BJ (cell line): ENCODE measurements around the gene ITGB2. TPM values are rescaled to one million over a fixed set of nuclear protein-coding genes. Genes with fewer than 3 reads are reported as not detected.

Experiments
- CTCF ChIA-PET: fragments of 350-600 bp; formaldehyde crosslinking; extraction: SDS; loops from one replicate; lab custom pipeline; 2021; ENCODE audit warnings: antibody characterized with exemption, inconsistent platforms; lab: Yijun Ruan, JAX
- POLR2A ChIA-PET: fragments of 300-600 bp; sonication (Branson Sonifier 250); formaldehyde crosslinking; extraction: SDS; loops from one replicate; lab custom pipeline; 2021; ENCODE audit warnings: antibody characterized with exemption; lab: Charles Lee
- DNase-seq: peaks from one replicate; pipeline ENCODE4 v3.0.0-alpha.2; 2011; ENCODE audit warnings: low read depth
- H3K27me3 ChIP-seq: 2 replicates; pipeline ENCODE4 v1.6.0; 2011; ENCODE audit warnings: low read length; ENCODE audit not compliant: control insufficient read depth, insufficient read depth
- H3K36me3 ChIP-seq: 2 replicates; pipeline ENCODE4 v1.5.1; 2011; ENCODE audit warnings: low read length; ENCODE audit not compliant: control insufficient read depth, insufficient read depth
- H3K4me3 ChIP-seq: 2 replicates; pipeline ENCODE4 v1.5.1; 2011; ENCODE audit warnings: low read depth, mild to moderate bottlenecking, control low read depth, low read length
- polyA plus RNA-seq: library from polyadenylated mRNA; depleted of rRNA; stranded (reverse); fragments of >200 nt; gene quantifications from 2 replicates; pipeline ENCODE4 v1.2.3, GENCODE V29; 2011
- TF ChIP-seq, protein P1 (sequence below): IDR thresholded peaks from 2 replicates; pipeline ENCODE4 v1.5.1; 2011; ENCODE audit warnings: low read depth, mild to moderate bottlenecking, control low read depth, inconsistent platforms, low read length, moderate library complexity; ENCODE audit not compliant: insufficient read depth

Gene ITGB2
- polyA plus RNA-seq, 1 experiment: not detected

DNA sequence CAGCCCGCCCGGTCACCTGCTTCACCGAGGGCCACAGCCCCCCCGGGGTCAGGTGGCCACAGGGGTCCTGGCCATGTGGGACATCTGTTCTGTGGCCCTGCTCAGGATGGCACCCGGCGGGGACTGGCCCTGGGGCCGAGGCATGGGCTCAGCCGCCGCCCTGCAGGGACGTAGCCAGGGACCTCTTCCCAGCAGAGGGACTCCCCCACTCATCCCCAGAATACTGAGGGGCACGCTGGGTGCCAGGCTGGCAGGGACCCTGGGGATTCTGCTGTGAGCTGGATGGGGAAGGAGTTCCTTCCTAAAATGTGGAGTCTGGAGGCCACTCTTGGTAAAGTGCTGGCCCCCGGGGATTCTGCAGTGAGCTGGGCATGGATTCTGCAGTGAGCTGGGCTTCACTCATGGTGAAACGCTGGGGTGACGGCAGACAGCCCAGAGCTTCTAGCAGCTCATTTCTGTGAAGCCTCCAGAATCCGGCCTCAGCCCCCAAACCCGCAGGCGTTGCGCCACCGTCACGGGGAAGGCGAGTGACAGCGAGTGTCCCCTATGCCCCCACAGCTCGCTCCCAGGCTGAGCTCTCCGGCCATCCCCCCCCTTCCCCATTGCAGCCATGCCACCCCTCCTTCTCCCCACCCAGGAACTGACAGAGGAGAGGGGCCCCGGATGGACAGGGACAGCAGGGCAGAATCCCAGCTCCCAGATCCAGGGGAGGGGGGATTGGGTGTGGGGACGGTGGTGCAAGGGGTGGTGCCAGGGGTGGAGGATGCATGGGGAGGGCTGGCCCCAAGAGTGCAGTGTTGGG, 1.4 kb downstream of the ITGB2 start:
- ChIA-PET POLR2A (interaction anchor here (0.6 kb wide), 1 partner anchor 37 kb away, joined by 5 read pairs; no protein-coding TSS in a partner anchor), CTCF (interaction anchor here (1.1 to 2.2 kb wide), 2 partner anchors 12 to 25 kb away, joined by 4 to 5 read pairs; no protein-coding TSS in a partner anchor)
- no peaks in the 10 kb centered on the region for H3K36me3 ChIP-seq
- TF ChIP-seq, protein P1, sequence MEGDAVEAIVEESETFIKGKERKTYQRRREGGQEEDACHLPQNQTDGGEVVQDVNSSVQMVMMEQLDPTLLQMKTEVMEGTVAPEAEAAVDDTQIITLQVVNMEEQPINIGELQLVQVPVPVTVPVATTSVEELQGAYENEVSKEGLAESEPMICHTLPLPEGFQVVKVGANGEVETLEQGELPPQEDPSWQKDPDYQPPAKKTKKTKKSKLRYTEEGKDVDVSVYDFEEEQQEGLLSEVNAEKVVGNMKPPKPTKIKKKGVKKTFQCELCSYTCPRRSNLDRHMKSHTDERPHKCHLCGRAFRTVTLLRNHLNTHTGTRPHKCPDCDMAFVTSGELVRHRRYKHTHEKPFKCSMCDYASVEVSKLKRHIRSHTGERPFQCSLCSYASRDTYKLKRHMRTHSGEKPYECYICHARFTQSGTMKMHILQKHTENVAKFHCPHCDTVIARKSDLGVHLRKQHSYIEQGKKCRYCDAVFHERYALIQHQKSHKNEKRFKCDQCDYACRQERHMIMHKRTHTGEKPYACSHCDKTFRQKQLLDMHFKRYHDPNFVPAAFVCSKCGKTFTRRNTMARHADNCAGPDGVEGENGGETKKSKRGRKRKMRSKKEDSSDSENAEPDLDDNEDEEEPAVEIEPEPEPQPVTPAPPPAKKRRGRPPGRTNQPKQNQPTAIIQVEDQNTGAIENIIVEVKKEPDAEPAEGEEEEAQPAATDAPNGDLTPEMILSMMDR: no peak
- H3K27me3 ChIP-seq: peaks cover 34% of the 10 kb centered on the region
- DNase-seq: no peak
- no peak overlapping the region for H3K4me3 ChIP-seq

DNA sequence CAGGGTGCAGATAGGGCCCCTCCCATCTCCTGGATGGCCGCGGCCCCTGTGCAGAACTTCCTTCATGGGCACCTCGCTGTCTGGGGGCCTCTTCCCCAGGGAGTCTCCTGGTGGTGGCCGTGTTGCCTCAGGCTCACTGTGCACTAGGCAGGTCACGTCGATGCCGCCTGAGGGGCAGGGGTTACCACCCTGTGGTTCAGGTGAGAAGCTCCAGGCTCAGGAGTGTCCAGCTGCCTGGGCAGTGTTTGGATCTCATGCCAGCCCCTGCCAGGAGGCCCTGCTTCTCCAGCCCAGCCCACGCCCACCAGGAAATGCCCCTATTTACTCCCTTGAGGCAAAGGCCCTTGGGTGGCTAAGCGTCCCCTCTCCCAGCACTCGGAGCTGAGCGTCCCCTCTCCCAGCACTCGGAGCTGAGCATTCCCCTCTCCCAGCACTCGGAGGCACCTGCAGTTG, 2.1 kb downstream of the ITGB2 start:
- ChIA-PET CTCF (interaction anchor here (1.1 to 2.2 kb wide), 2 partner anchors 13 to 25 kb away, joined by 4 to 5 read pairs; no protein-coding TSS in a partner anchor), POLR2A (no interaction called here)
- Histone ChIP-seq H3K27me3 (peaks cover 34% of the 10 kb centered on the region), H3K4me3 (no peak overlapping the region), H3K36me3 (no peaks in the 10 kb centered on the region)
- no peak for DNase-seq
- TF ChIP-seq, protein P1: no peak

DNA sequence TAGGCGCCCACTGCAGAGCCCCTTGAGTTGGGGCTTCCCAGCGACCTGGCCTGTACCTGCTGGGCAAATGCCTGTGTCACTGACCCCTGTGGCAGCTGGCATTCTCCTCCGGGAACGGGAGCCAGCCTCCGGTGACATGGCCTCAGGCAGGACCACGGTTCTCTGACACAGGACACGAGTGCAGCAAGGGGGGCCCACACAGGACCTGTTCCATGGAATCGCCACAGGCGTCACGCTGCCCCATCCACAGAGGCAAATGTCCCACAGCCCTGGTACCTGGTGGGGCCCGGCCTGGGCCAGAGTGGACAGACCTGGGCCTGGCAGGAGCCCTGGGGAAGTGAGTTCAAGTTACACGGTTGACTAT, 2.6 kb downstream of the ITGB2 start:
- TF ChIP-seq, protein P1: no peak
- POLR2A ChIA-PET: no interaction called here
- CTCF ChIA-PET: interaction anchor here (1.2 kb wide), 1 partner anchor 210 kb away, joined by 3 read pairs; no protein-coding TSS in a partner anchor
- Histone ChIP-seq H3K27me3 (peaks cover 34% of the 10 kb centered on the region), H3K36me3 (no peaks in the 10 kb centered on the region), H3K4me3 (no peak overlapping the region)
- DNase-seq: no peak

DNA sequence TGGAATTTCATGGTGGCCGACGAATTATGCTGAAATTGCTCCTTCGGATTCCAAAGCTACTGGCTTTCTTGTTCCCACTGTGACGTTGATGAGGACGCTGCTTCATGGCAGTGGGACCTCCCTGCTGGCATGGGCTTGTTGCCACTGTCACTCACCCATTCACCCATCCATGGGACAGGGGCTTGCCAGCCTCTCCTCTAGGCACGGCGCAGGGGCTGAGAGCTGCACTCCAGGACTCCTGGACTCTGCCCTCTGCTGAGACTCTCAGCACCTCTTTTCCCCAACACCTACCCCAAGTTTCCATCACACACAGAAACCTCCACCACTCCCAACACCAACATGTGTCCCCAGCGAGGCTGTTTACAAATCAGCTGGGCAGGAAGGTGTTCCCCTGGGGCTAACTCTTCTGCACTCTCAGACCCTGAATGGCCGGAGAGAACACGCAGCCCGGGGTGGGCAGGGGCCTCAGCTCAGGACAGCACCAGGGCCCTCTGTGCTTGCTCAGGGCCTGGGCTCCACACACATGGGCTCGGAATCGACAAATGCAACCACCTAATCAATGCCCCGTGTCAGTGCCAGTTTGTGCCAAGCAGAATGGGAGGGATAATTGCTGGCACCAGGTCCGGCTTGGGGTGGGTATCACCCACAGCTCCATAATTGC, 3.1 kb downstream of the ITGB2 start:
- TF ChIP-seq, protein P1: no peak
- no peak overlapping the region for H3K4me3 ChIP-seq
- DNase-seq: no peak
- H3K36me3 ChIP-seq: no peaks in the 10 kb centered on the region
- ChIA-PET CTCF (interaction anchor here (1.2 to 1.8 kb wide), 2 partner anchors 10 to 211 kb away, joined by 3 to 5 read pairs; no protein-coding TSS in a partner anchor), POLR2A (no interaction called here)
- peaks cover 31% of the 10 kb centered on the region for H3K27me3 ChIP-seq

DNA sequence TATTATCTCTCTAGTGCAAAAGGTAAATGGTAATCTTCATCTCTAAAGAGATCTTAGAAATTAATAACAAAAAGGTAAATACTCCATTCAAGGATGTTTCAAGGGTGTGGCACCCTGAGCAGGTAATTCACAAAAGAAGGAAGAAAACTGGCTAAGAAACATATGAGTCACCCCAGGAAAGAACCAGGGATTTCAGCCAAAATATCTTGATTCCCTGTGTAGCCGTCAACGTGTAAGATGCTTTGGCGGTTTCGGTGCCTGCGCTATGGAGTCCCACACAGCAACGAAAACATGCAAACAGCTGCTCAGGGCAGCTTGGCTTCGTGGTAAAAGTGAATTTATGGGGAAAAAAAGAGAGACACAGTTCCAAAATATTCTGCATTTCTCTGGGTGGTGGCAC, 3.7 kb downstream of the ITGB2 start:
- TF ChIP-seq, protein P1: no peak
- H3K27me3 ChIP-seq: peaks cover 30% of the 10 kb centered on the region
- CTCF ChIA-PET: interaction anchor here (0.6 to 1.8 kb wide), 4 partner anchors 9 to 211 kb away, joined by 3 to 5 read pairs (median 4); no protein-coding TSS in a partner anchor
- H3K36me3 ChIP-seq: no peaks in the 10 kb centered on the region
- POLR2A ChIA-PET: no interaction called here
- no peak overlapping the region for H3K4me3 ChIP-seq
- DNase-seq: no peak
